Esophagus (tissue), 2 donors: ENCODE measurements around the gene CDC5L. TPM values are rescaled to one million over a fixed set of nuclear protein-coding genes. Genes with fewer than 3 reads are reported as not detected.

Experiments used
- H3K27ac ChIP-seq, 2 donors: one replicate each; pipeline ENCODE4 v1.5.1; 2013; ENCODE audit warnings: low read depth in 2 of 2, mild to moderate bottlenecking in 2 of 2, inconsistent platforms in 1 of 2, low read length in 1 of 2, moderate library complexity in 1 of 2
- H3K27me3 ChIP-seq, 2 donors: one replicate each; pipeline ENCODE4 v1.6.1; 2013; ENCODE audit warnings: low read length in 2 of 2, control low read depth in 1 of 2, mild to moderate bottlenecking in 1 of 2; ENCODE audit not compliant: insufficient read depth in 2 of 2, control insufficient read depth in 1 of 2
- H3K36me3 ChIP-seq, 2 donors: one replicate each; pipeline ENCODE4 v1.6.1; 2013; ENCODE audit warnings: low read length in 1 of 2; ENCODE audit not compliant: control insufficient read depth in 2 of 2, insufficient read depth in 2 of 2
- H3K4me1 ChIP-seq, 2 donors: one replicate each; pipeline ENCODE4 v1.6.1; 2013; ENCODE audit warnings: low read length in 1 of 2; ENCODE audit not compliant: control insufficient read depth in 2 of 2, insufficient read depth in 2 of 2
- H3K4me3 ChIP-seq, 2 donors: one replicate each; pipeline ENCODE4 v1.5.1; 2013; ENCODE audit warnings: low read length in 2 of 2, mild to moderate bottlenecking in 2 of 2, low read depth in 1 of 2, moderate library complexity in 1 of 2
- H3K9me3 ChIP-seq, 2 donors: one replicate each; pipeline ENCODE4 v1.6.1; 2013; ENCODE audit warnings: mild to moderate bottlenecking in 2 of 2, low read depth in 1 of 2, low read length in 1 of 2, moderate library complexity in 1 of 2; ENCODE audit not compliant: control insufficient read depth in 2 of 2, insufficient read depth in 1 of 2
- WGBS, 2 donors: extraction: QIAGEN DNeasy Blood & Tissue Kit; methylation state at CpG; one replicate each; pipeline ENCODE4 v1.1.7; 2013; 5-methylcytosine and 5-hydroxymethylcytosine counted together
- polyA plus RNA-seq, 2 donors: library from polyadenylated mRNA; stranded (reverse); fragments of 200-250 nt; gene quantifications; one replicate each; pipeline ENCODE4 v1.2.3, GENCODE V29; 2013
- donor health status: healthy with polysubstance abuse.
- donor health status: Bipolar disorder and iron deficiency.

The CDC5L gene
- polyA plus RNA-seq, 2 donors, result 4.6 to 7.8 TPM

GRCh38 chr6:44388887-44389286 lies 1.4 kb downstream of the CDC5L start:
- H3K27ac ChIP-seq, result no peak overlapping the region
- H3K9me3 ChIP-seq, result no peaks in the 10 kb centered on the region
- 52% methylated on average over 5 of the region's 5 CpGs for WGBS, 2 donors
- H3K4me3 ChIP-seq, result peak overlapping the region in 1 of 2 donors; percentile 93
- H3K4me1 ChIP-seq, result no peaks in the 10 kb centered on the region
- H3K27me3 ChIP-seq, result no peaks in the 10 kb centered on the region
- H3K36me3 ChIP-seq, result peaks cover 3 to 11% of the 10 kb centered on the region in 2 donors

DNA sequence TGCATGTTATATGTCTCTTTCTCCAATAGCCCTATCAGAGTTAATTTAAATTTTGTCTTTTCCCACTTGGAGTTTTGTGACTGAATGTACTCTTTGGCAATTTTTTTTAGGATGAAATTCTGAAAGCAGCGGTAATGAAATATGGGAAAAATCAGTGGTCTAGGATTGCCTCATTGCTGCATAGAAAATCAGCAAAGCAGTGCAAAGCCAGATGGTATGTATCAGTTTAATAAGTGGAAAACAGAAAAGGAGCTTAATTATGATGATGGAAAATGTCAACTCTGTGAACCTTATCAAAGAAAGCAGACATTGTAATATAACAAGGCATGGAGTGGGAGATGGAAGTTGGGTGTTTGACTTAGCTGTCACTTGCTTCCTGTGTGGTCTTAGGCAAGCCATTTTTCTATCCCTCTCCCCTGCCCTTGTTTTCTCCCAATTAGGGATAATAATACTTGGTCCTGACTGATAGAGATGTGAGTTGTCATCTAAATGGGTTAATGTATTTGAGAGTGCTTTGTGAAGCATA lies 2.7 kb downstream of the CDC5L start:
- WGBS, 2 donors, result 74 to 82% methylated on average over 1 of the region's 1 CpG
- Histone ChIP-seq H3K27me3 (no peaks in the 10 kb centered on the region), H3K4me1 (no peaks in the 10 kb centered on the region), H3K9me3 (no peaks in the 10 kb centered on the region), H3K27ac (no peak overlapping the region), H3K4me3 (no peak overlapping the region), H3K36me3 (peaks cover 9 to 14% of the 10 kb centered on the region in 2 donors)

- no peak overlapping the region for H3K4me3 ChIP-seq
- 83 to 85% methylated on average over 2 of the region's 2 CpGs for WGBS, 2 donors
- peaks cover 14 to 23% of the 10 kb centered on the region in 2 donors for H3K36me3 ChIP-seq
- H3K27me3 ChIP-seq, result no peaks in the 10 kb centered on the region
- no peaks in the 10 kb centered on the region for H3K4me1 ChIP-seq
- H3K27ac ChIP-seq, result no peak overlapping the region
- H3K9me3 ChIP-seq, result no peaks in the 10 kb centered on the region
These were observed 8.0 kb downstream of the CDC5L start for GRCh38 chr6:44395501-44395900.

DNA sequence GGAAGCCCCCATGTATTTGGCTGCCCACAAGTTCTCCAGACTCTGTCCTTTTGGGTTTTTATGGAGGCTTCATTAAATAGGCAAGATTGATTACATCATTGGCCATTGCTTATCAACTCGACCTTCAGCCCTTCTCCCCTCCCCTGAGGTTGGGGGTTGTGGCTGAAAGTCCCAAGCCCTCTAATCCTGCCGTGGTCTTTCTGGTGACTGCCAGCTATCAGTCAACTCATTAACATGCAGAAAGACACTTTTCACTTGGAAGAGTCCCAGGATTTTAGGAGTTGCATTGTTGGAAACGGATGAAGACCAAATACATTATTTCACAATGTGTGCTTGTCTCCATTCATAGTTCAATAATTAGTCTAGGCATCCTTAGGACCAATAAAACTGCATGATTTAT lies 9.5 kb downstream of the CDC5L start:
- Histone ChIP-seq H3K27ac (no peak overlapping the region), H3K36me3 (peaks cover 14 to 27% of the 10 kb centered on the region in 2 donors), H3K4me1 (no peaks in the 10 kb centered on the region), H3K9me3 (peaks cover 0 to 2% of the 10 kb centered on the region in 2 donors), H3K4me3 (no peak overlapping the region), H3K27me3 (no peaks in the 10 kb centered on the region)
- WGBS, 2 donors, result 58 to 59% methylated on average over 3 of the region's 3 CpGs

- H3K27me3 ChIP-seq, result no peaks in the 10 kb centered on the region
- H3K4me1 ChIP-seq, result no peaks in the 10 kb centered on the region
- H3K36me3 ChIP-seq, result peaks cover 14 to 26% of the 10 kb centered on the region in 2 donors
- WGBS, 2 donors, result 77 to 81% methylated on average over 1 of the region's 1 CpG
- H3K9me3 ChIP-seq, result peaks cover 0 to 2% of the 10 kb centered on the region in 2 donors
- H3K4me3 ChIP-seq, result no peak overlapping the region
- peak overlapping the region in 1 of 2 donors; percentile 41 for H3K27ac ChIP-seq
These were observed 10.1 kb downstream of the CDC5L start for GRCh38 chr6:44397424-44398164.

- WGBS, 2 donors, result 67 to 70% methylated on average over 2 of the region's 2 CpGs
- H3K27ac ChIP-seq, result no peak overlapping the region
- H3K4me1 ChIP-seq, result no peaks in the 10 kb centered on the region
- peaks cover 0 to 2% of the 10 kb centered on the region in 2 donors for H3K9me3 ChIP-seq
- H3K4me3 ChIP-seq, result no peak overlapping the region
- H3K36me3 ChIP-seq, result peaks cover 5 to 25% of the 10 kb centered on the region in 2 donors
- no peaks in the 10 kb centered on the region for H3K27me3 ChIP-seq
These were observed 12.5 kb downstream of the CDC5L start for GRCh38 chr6:44399991-44400390.

- WGBS, 2 donors, result 96 to 98% methylated on average over 2 of the region's 2 CpGs
- peaks cover 3 to 25% of the 10 kb centered on the region in 2 donors for H3K36me3 ChIP-seq
These were observed 13.1 kb downstream of the CDC5L start for GRCh38 chr6:44400572-44400971.

GRCh38 chr6:44401138-44401537 lies 13.6 kb downstream of the CDC5L start:
- no peak overlapping the region for H3K27ac ChIP-seq

More at GRCh38 chr6:44400572-44400971, 13.1 kb downstream of the CDC5L start:
- Histone ChIP-seq H3K4me3 (no peak overlapping the region), H3K27ac (no peak overlapping the region), H3K9me3 (peaks cover 0 to 2% of the 10 kb centered on the region in 2 donors), H3K27me3 (no peaks in the 10 kb centered on the region), H3K4me1 (no peaks in the 10 kb centered on the region)

DNA sequence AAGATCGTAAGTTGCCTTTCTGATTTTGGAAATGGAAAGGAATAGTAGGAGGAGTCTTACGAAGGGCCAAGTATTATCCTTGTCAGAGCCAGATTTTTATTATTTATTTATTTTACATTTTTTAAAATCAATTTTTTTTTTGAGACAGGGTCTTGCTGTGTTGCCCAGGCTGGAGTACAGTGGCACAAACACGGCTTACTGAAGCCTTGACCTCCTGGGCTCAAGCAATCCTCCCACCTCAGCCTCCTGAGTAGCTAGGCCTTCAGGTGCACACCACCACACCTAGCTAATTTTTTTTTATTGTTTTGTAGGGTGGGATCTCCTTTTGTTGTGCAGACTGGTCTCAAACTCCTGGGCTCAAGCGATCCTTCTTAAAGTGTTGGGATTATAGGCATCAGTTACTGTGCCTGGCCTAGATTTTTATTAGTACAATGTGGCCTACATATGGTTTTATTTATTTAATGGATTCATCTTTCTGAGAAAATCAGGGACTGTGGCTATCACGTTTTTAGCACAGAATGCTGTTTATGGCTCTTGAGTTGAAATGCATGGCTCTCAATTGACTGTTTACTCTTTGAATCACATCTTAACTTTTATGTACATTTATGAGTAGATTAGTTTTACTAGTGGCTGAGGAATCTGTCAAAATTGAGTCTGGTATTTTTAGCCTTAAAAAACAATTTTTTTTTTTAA lies 16.7 kb downstream of the CDC5L start:
- WGBS, 2 donors, result 88 to 89% methylated on average over 5 of the region's 5 CpGs
- H3K4me1 ChIP-seq, result no peaks in the 10 kb centered on the region
- no peak overlapping the region for H3K4me3 ChIP-seq

More at GRCh38 chr6:44401138-44401537, 13.6 kb downstream of the CDC5L start:
- H3K4me3 ChIP-seq, result no peak overlapping the region
- H3K36me3 ChIP-seq, result peaks cover 3 to 25% of the 10 kb centered on the region in 2 donors
- H3K27me3 ChIP-seq, result no peaks in the 10 kb centered on the region
- H3K9me3 ChIP-seq, result peaks cover 0 to 2% of the 10 kb centered on the region in 2 donors
- no peaks in the 10 kb centered on the region for H3K4me1 ChIP-seq
- WGBS, 2 donors, result 80% methylated on average over 5 of the region's 5 CpGs

More for the DNA sequence above, 16.7 kb downstream of the CDC5L start:
- peaks cover 8 to 18% of the 10 kb centered on the region in 2 donors for H3K36me3 ChIP-seq
- H3K9me3 ChIP-seq, result peaks cover 0 to 2% of the 10 kb centered on the region in 2 donors
- H3K27ac ChIP-seq, result no peak overlapping the region
- no peaks in the 10 kb centered on the region for H3K27me3 ChIP-seq
